ENCODE results near the gene LHX6.

LHX6 gene

GRCh38 chr9:122172131-122172530, 56.6 kb downstream of the LHX6 start:
- DNase-seq: no peak
- in situ Hi-C loops (cut with MboI; ENCODE audit: low pct_unique_long_range_greater_than_20kb, low sequenced_read_pairs): loop anchor here (5.0 kb wide), 1 partner anchor 35 kb away; no protein-coding TSS in a partner anchor

GRCh38 chr9:122168356-122168755, 60.4 kb downstream of the LHX6 start:
- in situ Hi-C loops (cut with MboI; ENCODE audit: low pct_unique_long_range_greater_than_20kb, low sequenced_read_pairs): no loop called here
- no peak for DNase-seq

GRCh38 chr9:122164286-122164685, 64.5 kb downstream of the LHX6 start:
- in situ Hi-C loops (cut with MboI; ENCODE audit: low pct_unique_long_range_greater_than_20kb, low sequenced_read_pairs): no loop called here
- DNase-seq: no peak

DNA sequence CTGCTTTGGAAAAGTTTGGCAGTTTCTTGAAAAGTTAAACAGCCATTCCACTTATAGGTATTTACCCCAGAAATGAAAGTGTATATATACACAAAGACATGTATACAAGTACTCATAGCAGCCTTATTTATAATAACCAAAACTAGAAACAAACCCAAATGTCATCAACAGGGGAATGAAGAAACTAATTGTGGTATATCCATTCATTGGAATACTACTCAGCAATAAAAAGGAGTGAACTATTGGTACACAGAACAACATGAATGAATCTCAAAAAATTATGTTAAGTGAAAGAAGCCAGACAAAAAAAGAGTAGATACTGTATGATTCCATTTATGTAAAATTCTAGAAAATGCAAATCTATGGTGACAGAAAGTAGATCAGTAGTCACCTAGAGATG, 66.3 kb downstream of the LHX6 start:
- DNase-seq: no peak
- in situ Hi-C loops (cut with MboI; ENCODE audit: low pct_unique_long_range_greater_than_20kb, low sequenced_read_pairs): no loop called here

GRCh38 chr9:122159925-122160246, 68.9 kb downstream of the LHX6 start:
- DNase-seq: no peak
- in situ Hi-C loops (cut with MboI; ENCODE audit: low pct_unique_long_range_greater_than_20kb, low sequenced_read_pairs): no loop called here

DNA sequence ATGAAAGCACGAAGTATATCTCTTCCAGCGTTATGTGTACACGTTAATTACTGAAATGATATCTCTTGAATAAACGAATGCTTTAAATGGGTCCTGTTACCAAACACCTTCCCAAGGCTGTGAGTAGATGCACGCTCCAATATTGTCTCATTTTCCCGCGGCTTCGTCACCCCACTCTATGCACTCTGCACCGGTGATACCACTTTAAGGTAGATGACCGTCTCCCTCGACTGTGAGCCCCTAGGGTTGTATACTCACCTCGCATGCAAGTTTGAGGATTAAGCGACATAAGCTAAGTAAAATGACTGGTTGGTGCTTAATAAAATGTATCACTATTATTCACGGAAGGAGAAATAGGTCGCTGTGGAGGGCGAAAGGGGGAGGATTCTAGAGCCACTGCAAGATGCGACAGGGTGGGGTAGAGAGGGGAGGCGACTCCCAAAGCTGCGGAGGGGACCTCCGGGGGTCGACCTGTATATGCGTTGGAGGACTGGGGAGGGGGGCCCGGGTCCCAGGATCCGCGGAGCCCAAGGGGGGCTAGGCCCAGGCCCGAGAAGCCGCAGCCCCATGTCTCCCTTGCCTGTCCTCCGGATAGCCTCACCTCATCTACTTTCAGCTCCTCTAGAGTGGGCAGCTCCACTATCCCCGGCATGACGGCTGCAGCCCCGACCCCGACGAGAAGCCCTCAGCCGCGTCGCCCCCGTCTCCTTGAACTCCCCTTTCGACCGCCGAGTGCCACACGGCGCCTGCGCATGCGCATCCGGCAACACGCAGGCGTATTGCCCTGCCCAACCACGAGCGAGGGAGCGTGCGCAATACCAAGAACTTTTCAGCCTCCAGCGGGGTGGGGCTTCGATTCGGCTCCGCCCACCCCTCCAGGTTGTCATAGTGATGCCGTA, 69.5 kb downstream of the LHX6 start, which contains the start of the genes MORN5 and NDUFA8:
Gene MORN5 (plus strand): TSS at position 883 of the 899 bp plus-strand sequence. CDS start 65 bp downstream, outside the sequence.
Gene NDUFA8 (minus strand): TSS at position 754 of the 899 bp plus-strand sequence. CDS start 102 bp downstream, at position 652.
- in situ Hi-C loops (cut with MboI; ENCODE audit: low pct_unique_long_range_greater_than_20kb, low sequenced_read_pairs): no loop called here
- peak; percentile 97 for DNase-seq

DNA sequence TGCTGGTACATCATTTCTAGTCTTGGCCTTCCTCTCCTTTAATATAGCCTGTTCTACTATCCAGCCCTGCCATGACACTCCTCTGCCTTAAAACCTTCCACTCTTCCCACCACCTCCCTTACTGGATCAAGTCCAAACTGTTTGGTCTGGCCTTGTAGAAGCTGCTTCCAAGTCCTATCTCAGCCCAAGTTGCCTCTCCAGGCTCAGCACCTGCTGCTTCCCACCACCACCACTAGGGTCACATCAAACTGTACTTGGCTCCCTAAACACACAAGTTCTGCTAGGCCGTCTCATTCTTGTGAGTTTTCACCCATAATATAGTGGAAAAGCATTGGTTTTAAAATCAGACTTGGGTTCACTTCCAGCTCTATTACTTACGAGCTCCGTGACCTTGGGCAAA, 70.6 kb downstream of the LHX6 start:
- in situ Hi-C loops (cut with MboI; ENCODE audit: low pct_unique_long_range_greater_than_20kb, low sequenced_read_pairs): no loop called here
- DNase-seq: peak; percentile 84

GRCh38 chr9:122155796-122156195, 73.0 kb downstream of the LHX6 start:
- no peak for DNase-seq
- in situ Hi-C loops (cut with MboI; ENCODE audit: low pct_unique_long_range_greater_than_20kb, low sequenced_read_pairs): no loop called here
